ENCODE measurements around the gene COL11A2. TPM values are rescaled to one million over a fixed set of nuclear protein-coding genes. Genes with fewer than 3 reads are reported as not detected.

COL11A2 gene
- total RNA-seq, 2 experiments from 2014 or later: 0.88 to 1.4 TPM

- intact Hi-C loops (cut with micrococcal nuclease): loop anchor here (10.0 kb wide), 1 partner anchor 1046 kb away; the partner anchor contains the start of gene SMIM29
- H3K4me3 Mint-ChIP-seq: peak overlapping the region; percentile 98
- no peaks in the 10 kb centered on the region for H3K9me3 Mint-ChIP-seq
- no peak for DNase-seq
- peaks cover 52% of the 10 kb centered on the region for H3K4me1 Mint-ChIP-seq (ENCODE audit: low read depth)
- peak overlapping the region; percentile 26 for H3K27ac Mint-ChIP-seq
- no peaks in the 10 kb centered on the region for H3K27me3 Mint-ChIP-seq (ENCODE audit: low read depth)
- CTCF ChIA-PET: interaction anchor here (0.8 to 3.3 kb wide), 13 partner anchors 9 to 218 kb away, joined by 3 to 21 read pairs (median 4); no protein-coding TSS in a partner anchor
- H3K36me3 Mint-ChIP-seq (ENCODE audit: low read depth): peaks cover 42% of the 10 kb centered on the region
Measured at GRCh38 chr6:33198159-33198852, 6.0 kb upstream of the COL11A2 start.

GRCh38 chr6:33197431-33198048 is 5.3 kb upstream of the COL11A2 start:
- Mint-ChIP-seq H3K4me3 (peak overlapping the region; percentile 16), H3K27ac (peak overlapping the region; percentile 69), H3K27me3 (ENCODE audit: low read depth) (no peaks in the 10 kb centered on the region), H3K36me3 (ENCODE audit: low read depth) (peaks cover 34% of the 10 kb centered on the region), H3K9me3 (no peaks in the 10 kb centered on the region), H3K4me1 (ENCODE audit: low read depth) (peaks cover 49% of the 10 kb centered on the region)
- CTCF ChIA-PET: interaction anchor here (0.5 to 3.3 kb wide), 19 partner anchors 8 to 217 kb away, joined by 3 to 21 read pairs (median 4); no protein-coding TSS in a partner anchor
- peak; percentile 39 for DNase-seq
- intact Hi-C loops (cut with micrococcal nuclease): loop anchor here (1.0 to 10.0 kb wide), 2 partner anchors 36 to 1047 kb away; partner anchors contain the start of gene SMIM29

DNA sequence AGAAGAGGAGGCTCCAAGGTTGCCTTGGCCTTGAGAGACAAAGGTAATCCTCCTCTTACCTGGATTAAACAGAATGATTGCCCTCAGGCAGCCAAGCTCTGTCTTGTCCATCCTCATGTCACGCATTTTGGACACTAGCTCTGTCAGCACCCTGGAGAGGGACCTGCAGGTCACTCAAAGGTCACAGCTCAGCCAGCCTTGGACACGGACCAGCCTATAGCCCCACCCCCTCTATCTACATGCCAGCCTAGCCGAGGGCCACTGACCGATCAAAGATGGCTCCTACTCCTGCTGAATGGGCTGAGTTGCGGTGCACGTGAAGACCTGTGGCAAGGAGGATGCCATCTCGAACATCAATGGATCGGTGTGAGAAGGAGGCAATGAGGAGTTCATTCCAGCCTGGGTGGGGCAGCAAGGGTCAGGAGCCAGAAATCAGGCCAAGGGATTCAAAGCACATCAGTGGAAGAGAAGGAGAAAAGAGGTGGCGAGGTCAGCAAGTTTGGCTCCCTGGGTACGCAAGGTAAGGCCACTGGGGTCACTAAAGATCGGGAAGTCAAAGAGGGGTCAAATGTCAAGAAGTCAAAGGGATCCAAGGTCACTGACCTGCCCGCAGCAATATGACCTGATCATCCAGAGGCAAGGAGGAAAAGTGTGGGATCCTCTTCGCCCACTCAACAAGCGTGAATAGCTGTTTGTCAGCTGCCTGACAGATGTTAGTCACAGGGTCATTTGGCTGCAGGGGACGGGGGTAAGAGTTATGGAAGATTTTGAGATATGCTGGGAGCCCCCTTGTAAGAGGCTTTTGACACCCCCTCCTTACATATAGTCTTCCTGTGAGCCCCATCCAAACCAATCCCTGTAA is 3.3 kb upstream of the COL11A2 start:
- intact Hi-C loops (cut with micrococcal nuclease): loop anchor here (10.0 kb wide), 1 partner anchor 1049 kb away; the partner anchor contains the start of gene SMIM29
- Mint-ChIP-seq H3K27ac (no peak overlapping the region), H3K27me3 (ENCODE audit: low read depth) (peaks cover 9% of the 10 kb centered on the region)

GRCh38 chr6:33194431-33194979 is 2.2 kb upstream of the COL11A2 start:
- H3K27ac Mint-ChIP-seq: no peak overlapping the region
- intact Hi-C loops (cut with micrococcal nuclease): loop anchor here (10.0 kb wide), 1 partner anchor 1050 kb away; the partner anchor contains the start of gene SMIM29
- no peak overlapping the region for H3K4me3 Mint-ChIP-seq
- DNase-seq: no peak
- CTCF ChIA-PET: interaction anchor here (1.1 kb wide), 1 partner anchor 33 kb away, joined by 3 read pairs; no protein-coding TSS in a partner anchor
- H3K27me3 Mint-ChIP-seq (ENCODE audit: low read depth): peaks cover 9% of the 10 kb centered on the region
- H3K4me1 Mint-ChIP-seq (ENCODE audit: low read depth): peaks cover 37% of the 10 kb centered on the region
- H3K36me3 Mint-ChIP-seq (ENCODE audit: low read depth): peaks cover 20% of the 10 kb centered on the region
- H3K9me3 Mint-ChIP-seq: no peaks in the 10 kb centered on the region

More for the DNA sequence above, 3.3 kb upstream of the COL11A2 start:
- Mint-ChIP-seq H3K4me1 (ENCODE audit: low read depth) (peaks cover 38% of the 10 kb centered on the region), H3K9me3 (no peaks in the 10 kb centered on the region), H3K36me3 (ENCODE audit: low read depth) (peaks cover 20% of the 10 kb centered on the region), H3K4me3 (no peak overlapping the region)
- CTCF ChIA-PET: interaction anchor here (1.2 to 1.4 kb wide), 2 partner anchors 12 to 13 kb away, joined by 3 read pairs; no protein-coding TSS in a partner anchor
- DNase-seq: no peak

- intact Hi-C loops (cut with micrococcal nuclease): loop anchor here (10.0 kb wide), 1 partner anchor 1051 kb away; the partner anchor contains the start of gene SMIM29
- DNase-seq: no peak
- H3K27me3 Mint-ChIP-seq (ENCODE audit: low read depth): peaks cover 9% of the 10 kb centered on the region
- H3K4me3 Mint-ChIP-seq: peak overlapping the region; percentile 12
- no peaks in the 10 kb centered on the region for H3K9me3 Mint-ChIP-seq
- H3K36me3 Mint-ChIP-seq (ENCODE audit: low read depth): peaks cover 20% of the 10 kb centered on the region
- H3K4me1 Mint-ChIP-seq (ENCODE audit: low read depth): peaks cover 32% of the 10 kb centered on the region
- CTCF ChIA-PET: interaction anchor here (0.8 to 0.9 kb wide), 2 partner anchors 53 to 75 kb away, joined by 3 to 4 read pairs; no protein-coding TSS in a partner anchor
- no peak overlapping the region for H3K27ac Mint-ChIP-seq
Measured at GRCh38 chr6:33193619-33194018, 1.4 kb upstream of the COL11A2 start.

- peak; percentile 41 for DNase-seq
- H3K27ac Mint-ChIP-seq: no peak overlapping the region
- intact Hi-C loops (cut with micrococcal nuclease): loop anchor here (10.0 kb wide), 1 partner anchor 1052 kb away; the partner anchor contains the start of gene SMIM29
- peaks cover 9% of the 10 kb centered on the region for H3K27me3 Mint-ChIP-seq (ENCODE audit: low read depth)
- peaks cover 25% of the 10 kb centered on the region for H3K4me1 Mint-ChIP-seq (ENCODE audit: low read depth)
- CTCF ChIA-PET: interaction anchor here (0.8 to 0.9 kb wide), 2 partner anchors 53 to 74 kb away, joined by 3 to 4 read pairs; no protein-coding TSS in a partner anchor
- H3K36me3 Mint-ChIP-seq (ENCODE audit: low read depth): peaks cover 20% of the 10 kb centered on the region
- H3K9me3 Mint-ChIP-seq: no peaks in the 10 kb centered on the region
- H3K4me3 Mint-ChIP-seq: peak overlapping the region; percentile 61
Measured at GRCh38 chr6:33192671-33193602, 670 bp upstream of the COL11A2 start.

DNA sequence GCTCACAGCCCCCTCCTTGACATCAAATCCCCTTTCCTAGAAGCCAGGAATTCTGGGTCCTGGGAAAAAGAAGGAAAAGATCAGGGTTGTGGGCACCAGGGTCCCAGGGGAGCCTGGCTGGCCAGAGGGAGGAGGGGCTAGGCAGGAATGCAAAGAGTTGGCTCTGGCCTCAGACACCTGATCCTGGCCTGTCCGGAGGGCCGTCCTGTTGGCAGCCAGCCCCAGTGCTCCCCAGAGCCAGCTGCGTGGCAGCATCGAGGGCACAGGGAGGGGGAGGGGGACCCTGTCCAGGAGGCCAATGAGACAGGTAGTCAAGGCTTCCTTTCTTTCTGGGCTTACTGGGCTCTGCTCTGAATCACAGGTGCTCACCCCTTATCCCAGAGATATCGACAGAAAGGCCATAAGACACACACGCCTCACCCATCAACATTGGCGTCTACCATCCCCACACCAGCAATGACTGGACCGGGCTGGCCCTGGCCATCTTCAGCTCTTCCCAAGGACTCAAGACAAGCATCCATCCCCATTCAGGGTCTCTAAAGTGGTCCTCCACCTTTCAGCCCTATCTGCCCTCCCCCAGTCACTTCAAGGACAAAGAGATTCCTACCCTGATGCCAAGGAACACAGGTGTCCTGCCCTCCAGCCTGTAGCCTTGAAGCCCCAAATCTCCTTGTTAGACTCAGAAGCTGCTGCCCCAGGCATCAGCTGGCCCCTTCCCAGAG is 723 bp downstream of the COL11A2 start:
- Mint-ChIP-seq H3K9me3 (no peaks in the 10 kb centered on the region), H3K27ac (no peak overlapping the region), H3K4me3 (no peak overlapping the region), H3K36me3 (ENCODE audit: low read depth) (peaks cover 19% of the 10 kb centered on the region), H3K27me3 (ENCODE audit: low read depth) (peaks cover 9% of the 10 kb centered on the region), H3K4me1 (ENCODE audit: low read depth) (peaks cover 16% of the 10 kb centered on the region)
- CTCF ChIA-PET: no interaction called here
- intact Hi-C loops (cut with micrococcal nuclease): loop anchor here (10.0 kb wide), 1 partner anchor 1053 kb away; the partner anchor contains the start of gene SMIM29
- no peak for DNase-seq

GRCh38 chr6:33190504-33191107 is 1.7 kb downstream of the COL11A2 start:
- Mint-ChIP-seq H3K27ac (no peak overlapping the region), H3K36me3 (ENCODE audit: low read depth) (peaks cover 12% of the 10 kb centered on the region), H3K27me3 (ENCODE audit: low read depth) (peaks cover 9% of the 10 kb centered on the region), H3K9me3 (no peaks in the 10 kb centered on the region), H3K4me1 (ENCODE audit: low read depth) (peaks cover 16% of the 10 kb centered on the region), H3K4me3 (no peak overlapping the region)
- no peak for DNase-seq
- intact Hi-C loops (cut with micrococcal nuclease): loop anchor here (10.0 kb wide), 1 partner anchor 1054 kb away; the partner anchor contains the start of gene SMIM29
- CTCF ChIA-PET: interaction anchor here (0.7 to 1.0 kb wide), 2 partner anchors 37 to 43 kb away, joined by 3 to 4 read pairs; no protein-coding TSS in a partner anchor

DNA sequence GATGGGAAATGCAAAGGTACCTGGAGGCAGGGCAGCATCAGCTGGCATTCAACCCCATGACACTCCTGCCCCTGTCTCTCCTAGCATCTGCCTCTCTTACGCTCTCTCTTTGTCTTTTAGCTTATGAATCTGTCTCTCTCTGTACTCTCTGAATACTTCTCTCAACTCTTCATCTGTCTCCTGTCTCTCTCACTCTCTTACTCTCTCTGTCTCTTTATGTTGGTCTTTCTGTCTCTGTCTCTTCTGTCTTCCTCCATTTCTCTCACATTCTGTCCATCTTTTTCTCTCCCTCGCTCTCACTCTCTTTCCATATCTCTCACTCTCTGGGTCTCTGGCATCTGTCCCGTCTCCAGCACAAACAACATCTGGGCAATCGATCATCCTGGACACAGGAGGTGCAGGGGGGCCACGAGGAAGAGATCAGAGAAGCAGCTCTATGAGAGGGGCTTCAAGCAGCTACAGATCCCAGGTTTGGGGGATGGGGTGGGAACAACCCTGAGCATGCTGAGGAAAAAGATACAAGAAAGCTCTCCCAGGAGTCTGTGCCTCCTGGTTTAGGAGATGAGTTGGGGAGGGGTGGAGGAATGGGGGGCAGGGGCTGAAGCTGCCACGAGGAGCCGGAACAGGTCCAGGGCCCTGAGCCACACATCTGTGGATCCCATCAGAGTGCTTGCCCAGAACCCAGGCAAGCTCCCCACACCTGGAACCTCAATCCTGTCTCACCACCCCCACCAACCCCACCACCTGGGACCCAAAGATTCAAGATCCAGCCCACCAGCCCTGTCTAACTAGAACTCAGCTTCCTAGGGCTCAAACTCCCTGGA is 2.4 kb downstream of the COL11A2 start:
- no peak overlapping the region for H3K27ac Mint-ChIP-seq
- H3K27me3 Mint-ChIP-seq (ENCODE audit: low read depth): peaks cover 9% of the 10 kb centered on the region
- no peaks in the 10 kb centered on the region for H3K9me3 Mint-ChIP-seq
- peaks cover 5% of the 10 kb centered on the region for H3K36me3 Mint-ChIP-seq (ENCODE audit: low read depth)
- intact Hi-C loops (cut with micrococcal nuclease): loop anchor here (10.0 kb wide), 1 partner anchor 1055 kb away; the partner anchor contains the start of gene SMIM29
- DNase-seq: no peak
- no peak overlapping the region for H3K4me3 Mint-ChIP-seq
- CTCF ChIA-PET: interaction anchor here (0.7 to 1.5 kb wide), 4 partner anchors 8 to 60 kb away, joined by 3 to 4 read pairs (median 4); no protein-coding TSS in a partner anchor
- H3K4me1 Mint-ChIP-seq (ENCODE audit: low read depth): peaks cover 16% of the 10 kb centered on the region
